ENCODE measurements around the gene OGFOD3. TPM values are rescaled to one million over a fixed set of nuclear protein-coding genes. Genes with fewer than 3 reads are reported as not detected.

The OGFOD3 gene
- total RNA-seq, 2 experiments from 2014 or later = 12.9 to 13.7 TPM

DNA sequence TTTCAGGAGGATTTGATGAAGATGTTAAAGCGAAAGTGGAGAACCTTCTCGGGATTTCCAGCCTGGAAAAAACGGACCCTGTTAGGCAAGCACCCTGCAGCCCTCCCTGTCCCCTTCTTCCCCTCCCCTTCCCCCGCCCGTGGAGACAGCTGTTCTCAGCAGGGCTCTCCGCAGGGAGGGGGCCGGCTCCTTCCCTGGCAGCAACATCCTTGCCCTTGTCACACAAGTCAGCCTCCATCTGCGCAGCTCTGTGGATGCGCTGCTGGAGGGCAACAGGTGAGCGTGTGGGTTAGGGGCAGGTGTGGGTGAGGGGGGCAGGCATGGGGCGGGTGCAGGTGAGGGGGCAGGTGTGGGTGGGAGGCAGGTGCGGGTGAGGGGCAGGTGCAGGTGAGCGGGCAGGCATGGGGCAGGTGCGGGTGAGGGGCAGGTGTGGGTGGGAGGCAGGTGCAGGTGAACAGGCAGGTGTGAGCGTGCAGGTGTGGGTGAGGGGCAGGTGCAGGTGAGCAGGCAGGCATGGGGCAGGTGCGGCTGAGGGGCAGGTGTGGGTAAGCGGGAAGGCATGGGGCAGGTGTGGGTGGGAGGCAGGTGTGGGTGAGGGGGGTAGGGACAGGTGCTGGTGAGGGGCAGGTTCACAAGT is 22.7 kb upstream of the OGFOD3 start:
- no peak overlapping the region for H3K27ac ChIP-seq (ENCODE audit: low read depth in 1 of 2, low read length in 2 of 2)
- H3K27me3 Mint-ChIP-seq = no peaks in the 10 kb centered on the region
- no peak overlapping the region for H3K4me3 Mint-ChIP-seq
- TF ChIP-seq, protein P1, sequence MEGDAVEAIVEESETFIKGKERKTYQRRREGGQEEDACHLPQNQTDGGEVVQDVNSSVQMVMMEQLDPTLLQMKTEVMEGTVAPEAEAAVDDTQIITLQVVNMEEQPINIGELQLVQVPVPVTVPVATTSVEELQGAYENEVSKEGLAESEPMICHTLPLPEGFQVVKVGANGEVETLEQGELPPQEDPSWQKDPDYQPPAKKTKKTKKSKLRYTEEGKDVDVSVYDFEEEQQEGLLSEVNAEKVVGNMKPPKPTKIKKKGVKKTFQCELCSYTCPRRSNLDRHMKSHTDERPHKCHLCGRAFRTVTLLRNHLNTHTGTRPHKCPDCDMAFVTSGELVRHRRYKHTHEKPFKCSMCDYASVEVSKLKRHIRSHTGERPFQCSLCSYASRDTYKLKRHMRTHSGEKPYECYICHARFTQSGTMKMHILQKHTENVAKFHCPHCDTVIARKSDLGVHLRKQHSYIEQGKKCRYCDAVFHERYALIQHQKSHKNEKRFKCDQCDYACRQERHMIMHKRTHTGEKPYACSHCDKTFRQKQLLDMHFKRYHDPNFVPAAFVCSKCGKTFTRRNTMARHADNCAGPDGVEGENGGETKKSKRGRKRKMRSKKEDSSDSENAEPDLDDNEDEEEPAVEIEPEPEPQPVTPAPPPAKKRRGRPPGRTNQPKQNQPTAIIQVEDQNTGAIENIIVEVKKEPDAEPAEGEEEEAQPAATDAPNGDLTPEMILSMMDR (IDR thresholded peaks at IDR 0.05) = no peak
- POLR2A ChIA-PET = no interaction called here
- H3K4me1 Mint-ChIP-seq (ENCODE audit: low read depth) = peaks cover under 1% of the 10 kb centered on the region
- no peak overlapping the region for H3K4me3 ChIP-seq (ENCODE audit: low read length)
- ATAC-seq (ENCODE audit: poor library complexity) (no peak), DNase-seq (peak in 1 of 14 experiments; percentile 34)
- H3K9me3 ChIP-seq (ENCODE audit: control insufficient read depth in 1 of 2, insufficient read depth in 1 of 2, low read length in 2 of 2) = no peaks in the 10 kb centered on the region
- CTCF ChIA-PET = no interaction called here
- intact Hi-C loops (cut with DNase I, micrococcal nuclease) = no loop called here
- H3K36me3 ChIP-seq (ENCODE audit: insufficient read depth, low read length) = peaks cover 59% of the 10 kb centered on the region
- H3K9me3 Mint-ChIP-seq = no peaks in the 10 kb centered on the region
- no peak overlapping the region for H3K27ac Mint-ChIP-seq
- no peaks in the 10 kb centered on the region for H3K27me3 ChIP-seq (ENCODE audit: control insufficient read depth in 1 of 2, insufficient read depth in 2 of 2, low read length in 2 of 2)
- H3K4me1 ChIP-seq (ENCODE audit: insufficient read depth, low read length) = peaks cover 17% of the 10 kb centered on the region
- H3K36me3 Mint-ChIP-seq (ENCODE audit: low read depth) = peaks cover 18% of the 10 kb centered on the region

DNA sequence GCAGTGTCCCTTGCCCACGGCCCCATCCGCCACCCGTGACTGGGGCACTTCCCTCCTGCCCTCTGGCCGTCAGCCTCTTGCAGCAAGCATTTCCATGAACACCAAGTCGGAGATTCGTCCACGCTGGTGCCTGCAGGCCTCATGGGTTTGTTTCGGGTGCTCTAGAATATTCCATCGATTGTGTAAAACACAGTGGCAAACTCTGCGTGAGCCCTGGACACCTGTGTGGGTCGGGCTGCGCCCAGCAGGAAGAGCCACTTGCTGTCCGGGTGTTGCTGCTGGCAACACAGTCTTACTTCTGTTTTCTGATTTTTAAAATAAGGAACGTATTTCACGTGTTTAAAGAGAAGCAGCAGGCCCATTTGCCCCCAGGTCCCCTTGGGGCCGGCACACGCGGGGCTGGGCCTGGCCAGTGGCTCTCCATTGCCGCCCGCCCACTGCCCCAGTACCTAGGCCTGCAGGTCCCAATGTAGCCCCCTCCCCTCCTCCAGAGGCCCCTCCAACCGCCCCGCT is 22.1 kb upstream of the OGFOD3 start:
- Histone ChIP-seq H3K27me3 (ENCODE audit: control insufficient read depth in 1 of 2, insufficient read depth in 2 of 2, low read length in 2 of 2) (no peaks in the 10 kb centered on the region), H3K9me3 (ENCODE audit: control insufficient read depth in 1 of 2, insufficient read depth in 1 of 2, low read length in 2 of 2) (no peaks in the 10 kb centered on the region), H3K4me1 (ENCODE audit: insufficient read depth, low read length) (peaks cover 12% of the 10 kb centered on the region), H3K4me3 (ENCODE audit: low read length) (no peak overlapping the region), H3K36me3 (ENCODE audit: insufficient read depth, low read length) (peaks cover 53% of the 10 kb centered on the region), H3K27ac (ENCODE audit: low read depth in 1 of 2, low read length in 2 of 2) (no peak overlapping the region)
- no peak overlapping the region for H3K27ac Mint-ChIP-seq
- ATAC-seq (ENCODE audit: poor library complexity) = no peak
- intact Hi-C loops (cut with DNase I, micrococcal nuclease) = no loop called here
- no peaks in the 10 kb centered on the region for H3K4me1 Mint-ChIP-seq (ENCODE audit: low read depth)
- TF ChIP-seq, protein P1 (IDR thresholded peaks at IDR 0.05) = no peak
- H3K27me3 Mint-ChIP-seq = no peaks in the 10 kb centered on the region
- no peak overlapping the region for H3K4me3 Mint-ChIP-seq
- DNase-seq = peak in 1 of 14 experiments; percentile 23
- ChIA-PET CTCF (no interaction called here), POLR2A (no interaction called here)
- peaks cover 18% of the 10 kb centered on the region for H3K36me3 Mint-ChIP-seq (ENCODE audit: low read depth)
- no peaks in the 10 kb centered on the region for H3K9me3 Mint-ChIP-seq

DNA sequence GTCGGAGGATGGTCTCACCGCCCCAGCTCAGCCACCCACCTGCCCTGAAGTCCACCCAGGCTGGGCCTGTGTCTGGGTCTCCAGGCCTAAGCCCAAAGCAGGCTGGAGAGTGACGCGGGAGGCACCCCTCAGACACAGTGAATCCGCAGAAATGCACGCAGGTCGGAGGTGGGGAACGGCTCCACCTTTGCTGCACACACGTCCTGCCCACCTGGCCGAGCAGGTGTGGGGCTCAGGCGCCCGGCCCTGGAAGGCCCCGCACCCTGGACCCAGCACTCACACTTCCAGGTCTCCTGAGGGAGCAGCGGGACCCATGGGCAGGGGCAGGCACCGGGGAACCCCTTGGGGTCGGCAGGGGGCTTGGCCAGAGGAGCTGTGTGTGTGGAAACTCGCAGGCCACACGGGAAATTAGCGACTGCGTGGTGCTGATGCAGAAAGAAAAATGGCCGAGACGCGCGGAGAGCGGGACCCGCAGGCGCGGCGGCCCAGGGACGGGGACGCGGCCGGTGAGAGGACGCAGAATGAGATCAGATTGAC is 21.5 kb upstream of the OGFOD3 start:
- no peak overlapping the region for H3K4me3 ChIP-seq (ENCODE audit: low read length)
- H3K36me3 ChIP-seq (ENCODE audit: insufficient read depth, low read length) = peaks cover 47% of the 10 kb centered on the region
- TF ChIP-seq, protein P1 (IDR thresholded peaks at IDR 0.05) = no peak

More for the DNA sequence above, 21.5 kb upstream of the OGFOD3 start:
- Histone ChIP-seq H3K4me1 (ENCODE audit: insufficient read depth, low read length) (peaks cover 9% of the 10 kb centered on the region), H3K27me3 (ENCODE audit: control insufficient read depth in 1 of 2, insufficient read depth in 2 of 2, low read length in 2 of 2) (no peaks in the 10 kb centered on the region), H3K9me3 (ENCODE audit: control insufficient read depth in 1 of 2, insufficient read depth in 1 of 2, low read length in 2 of 2) (no peaks in the 10 kb centered on the region), H3K27ac (ENCODE audit: low read depth in 1 of 2, low read length in 2 of 2) (no peak overlapping the region)
- no peaks in the 10 kb centered on the region for H3K9me3 Mint-ChIP-seq
- peaks cover 18% of the 10 kb centered on the region for H3K36me3 Mint-ChIP-seq (ENCODE audit: low read depth)
- no peaks in the 10 kb centered on the region for H3K27me3 Mint-ChIP-seq
- intact Hi-C loops (cut with DNase I, micrococcal nuclease) = no loop called here
- ATAC-seq (ENCODE audit: poor library complexity) (no peak), DNase-seq (no peak)
- H3K4me3 Mint-ChIP-seq = no peak overlapping the region
- no peak overlapping the region for H3K27ac Mint-ChIP-seq
- ChIA-PET CTCF (no interaction called here), POLR2A (no interaction called here)
- H3K4me1 Mint-ChIP-seq (ENCODE audit: low read depth) = no peaks in the 10 kb centered on the region
